HL-60 (cell line): Measurements from ENCODE around the gene TPH2.

Source experiments
- CTCF ChIP-seq: IDR thresholded peaks from one replicate; pipeline ENCODE4 v1.5.1; 2011; ENCODE audit warnings: low read length, control low read depth, inconsistent platforms; ENCODE audit not compliant: insufficient read depth
- REST ChIP-seq: IDR thresholded peaks from 2 replicates; pipeline ENCODE4 v1.6.1; 2012; ENCODE audit warnings: low read depth; ENCODE audit not compliant: insufficient replicate concordance

DNA sequence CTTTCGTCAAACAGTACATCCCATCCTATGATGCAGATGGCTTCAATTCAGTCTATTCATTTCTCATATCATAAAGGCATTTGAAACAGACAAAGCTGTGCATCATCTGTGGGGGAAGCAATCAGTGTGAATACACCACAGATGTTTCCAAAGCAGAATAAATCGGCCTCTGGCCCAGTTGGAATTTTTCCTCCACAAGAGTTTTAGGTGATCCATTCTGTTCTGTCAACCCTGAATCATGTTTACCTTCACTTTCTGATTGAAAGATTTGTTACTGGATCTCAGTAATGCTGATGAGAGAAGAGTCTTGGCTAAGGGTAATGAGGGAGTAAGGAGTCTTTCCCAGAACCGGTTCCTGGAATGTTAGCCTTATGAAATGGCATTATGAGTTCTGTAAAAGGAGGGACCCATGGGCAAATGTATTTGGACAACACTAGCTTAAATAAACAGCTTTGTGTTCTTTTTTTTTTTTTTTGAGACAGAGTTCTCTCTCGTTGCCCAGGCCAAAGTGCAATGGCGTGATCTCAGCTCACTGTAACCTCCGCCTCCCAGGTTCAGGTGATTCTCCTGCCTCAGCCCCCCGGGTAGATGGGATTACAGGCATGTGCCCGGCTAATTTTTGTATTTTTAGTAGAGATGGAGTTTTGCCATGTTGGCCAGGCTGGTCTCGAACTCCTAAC is 62.5 kb downstream of the TPH2 start:
- TF ChIP-seq CTCF (no peak), REST (no peak)
